Gastrocnemius medialis (tissue), 4 donors: Measurements from ENCODE around the gene AGBL1.

Experiments used
- CTCF ChIP-seq, 5 experiments: fragments of 450-650 bp in 3 of 5; fragments of 200-600 bp in 2 of 5; sonication (generic) in 2 of 5; IDR thresholded peaks in 4 of 5; conservative IDR thresholded peaks in 1 of 5; 1 replicate in 4 of 5; 2 replicates in 1 of 5; pipeline ENCODE4 v1.5.1; 2016 to 2019; ENCODE audit warnings: antibody characterized with exemption in 5 of 5, mild to moderate bottlenecking in 3 of 5, moderate library complexity in 3 of 5
- POLR2A ChIP-seq, 2 donors: fragments of 450-650 bp; IDR thresholded peaks; one replicate each; pipeline ENCODE4 v1.6.1; 2017; ENCODE audit warnings: antibody characterized with exemption in 2 of 2, mild to moderate bottlenecking in 2 of 2, moderate library complexity in 2 of 2

DNA sequence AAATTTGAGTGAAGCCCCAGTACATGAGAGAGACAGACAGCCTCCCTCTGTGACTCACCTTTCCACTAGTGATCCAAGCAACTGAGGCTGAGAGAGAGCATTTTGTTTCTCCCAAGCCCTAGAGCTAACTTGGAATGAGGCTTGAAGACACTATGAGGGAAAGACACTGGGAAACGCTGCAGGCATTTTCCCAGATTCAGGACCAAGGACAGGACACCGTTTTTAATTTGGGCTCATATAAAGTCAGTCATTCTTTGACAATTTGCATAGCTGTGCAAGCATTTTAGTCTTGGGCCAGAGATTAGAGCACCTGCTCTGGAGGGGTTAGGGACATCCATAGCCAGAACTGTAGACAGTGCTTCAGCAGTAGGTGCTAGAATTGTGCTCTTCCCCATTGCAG lies 249.0 kb downstream of the AGBL1 start:
- TF ChIP-seq CTCF (IDR thresholded peaks at IDR 0.05 in 4 of 5, conservative IDR thresholded peaks at IDR 0.05 in 1 of 5) (no peak), POLR2A (IDR thresholded peaks at IDR 0.05) (no peak)
